GM12801 (cell line): ENCODE results near the gene BTF3L4.

ENCODE experiments used
- CTCF ChIP-seq: IDR thresholded peaks from one replicate; pipeline ENCODE4 v1.5.1; 2011; ENCODE audit warnings: control low read depth; ENCODE audit not compliant: insufficient read length; ENCODE audit errors: extremely low read depth

BTF3L4 gene

GRCh38 chr1:52057876-52058415 lies 1.9 kb downstream of the BTF3L4 start:
- TF ChIP-seq CTCF: no peak

- TF ChIP-seq CTCF: no peak
These were observed 3.2 kb downstream of the BTF3L4 start for GRCh38 chr1:52059321-52059720.

- no peak for TF ChIP-seq CTCF
These were observed 3.8 kb downstream of the BTF3L4 start for GRCh38 chr1:52059888-52060287.

- TF ChIP-seq CTCF: no peak
These were observed 4.7 kb downstream of the BTF3L4 start for GRCh38 chr1:52060822-52061221.

GRCh38 chr1:52063192-52063591 lies 7.1 kb downstream of the BTF3L4 start:
- no peak for TF ChIP-seq CTCF

- TF ChIP-seq CTCF: no peak
These were observed 14.6 kb downstream of the BTF3L4 start for GRCh38 chr1:52070704-52071103.

- TF ChIP-seq CTCF: no peak
These were observed 16.2 kb downstream of the BTF3L4 start for GRCh38 chr1:52072291-52072690.

- TF ChIP-seq CTCF: no peak
These were observed 23.9 kb downstream of the BTF3L4 start for GRCh38 chr1:52080014-52080415.
